ENCODE data around the gene JMJD1C. TPM values are rescaled to one million over a fixed set of nuclear protein-coding genes. Genes with fewer than 3 reads are reported as not detected.
"Not testable (repeated sequence)": the region's sequence is repeated elsewhere in the genome, so short reads cannot be mapped to it uniquely, and the experiment has no call there.

The JMJD1C gene
- total RNA-seq, 1 experiment from 2014 or later: 91.9 TPM

GRCh38 chr10:63384001-63384400 is 81.8 kb downstream of the JMJD1C start:
- H3K27ac Mint-ChIP-seq (ENCODE audit: low read depth, unreplicated experiment): no peak overlapping the region
- no peaks in the 10 kb centered on the region for H3K9me3 Mint-ChIP-seq (ENCODE audit: unreplicated experiment)
- H3K4me1 Mint-ChIP-seq (ENCODE audit: insufficient read depth, unreplicated experiment): peaks cover 29% of the 10 kb centered on the region
- peaks cover 17% of the 10 kb centered on the region for H3K36me3 Mint-ChIP-seq (ENCODE audit: insufficient read depth, unreplicated experiment)
- no peak for DNase-seq (ENCODE audit: unreplicated experiment)
- no peak for TF ChIP-seq CTCF (IDR thresholded peaks at IDR 0.05; ENCODE audit: unreplicated experiment)
- ChIA-PET POLR2A (interaction anchor here (0.6 kb wide), 1 partner anchor 70 kb away, joined by 4 read pairs; no protein-coding TSS in a partner anchor), CTCF (interaction anchor here (0.6 to 1.6 kb wide), 2 partner anchors 245 to 1583 kb away, joined by 3 to 4 read pairs; no protein-coding TSS in a partner anchor)
- no peaks in the 10 kb centered on the region for H3K27me3 Mint-ChIP-seq (ENCODE audit: insufficient read depth, unreplicated experiment)
- no peak overlapping the region for H3K4me3 Mint-ChIP-seq (ENCODE audit: unreplicated experiment)
- intact Hi-C loops (cut with micrococcal nuclease): no loop called here
- no TSS peak for BruUV-seq (replicated peaks)

- no peak for DNase-seq (ENCODE audit: unreplicated experiment)
- no peak overlapping the region for H3K4me3 Mint-ChIP-seq (ENCODE audit: unreplicated experiment)
- H3K36me3 Mint-ChIP-seq (ENCODE audit: insufficient read depth, unreplicated experiment): peaks cover 17% of the 10 kb centered on the region
- ChIA-PET CTCF (interaction anchor here (1.0 to 1.6 kb wide), 3 partner anchors 12 to 337 kb away, joined by 3 to 4 read pairs (median 3); no protein-coding TSS in a partner anchor), POLR2A (interaction anchor here (1.0 kb wide), 1 partner anchor 19 kb away, joined by 4 read pairs; no protein-coding TSS in a partner anchor)
- intact Hi-C loops (cut with micrococcal nuclease): no loop called here
- TF ChIP-seq CTCF (IDR thresholded peaks at IDR 0.05; ENCODE audit: unreplicated experiment): no peak
- no peaks in the 10 kb centered on the region for H3K9me3 Mint-ChIP-seq (ENCODE audit: unreplicated experiment)
- H3K27ac Mint-ChIP-seq (ENCODE audit: low read depth, unreplicated experiment): no peak overlapping the region
- H3K27me3 Mint-ChIP-seq (ENCODE audit: insufficient read depth, unreplicated experiment): no peaks in the 10 kb centered on the region
- H3K4me1 Mint-ChIP-seq (ENCODE audit: insufficient read depth, unreplicated experiment): peaks cover 20% of the 10 kb centered on the region
- BruUV-seq (replicated peaks): no TSS peak
Observed at GRCh38 chr10:63383141-63383540, 82.6 kb downstream of the JMJD1C start.

DNA sequence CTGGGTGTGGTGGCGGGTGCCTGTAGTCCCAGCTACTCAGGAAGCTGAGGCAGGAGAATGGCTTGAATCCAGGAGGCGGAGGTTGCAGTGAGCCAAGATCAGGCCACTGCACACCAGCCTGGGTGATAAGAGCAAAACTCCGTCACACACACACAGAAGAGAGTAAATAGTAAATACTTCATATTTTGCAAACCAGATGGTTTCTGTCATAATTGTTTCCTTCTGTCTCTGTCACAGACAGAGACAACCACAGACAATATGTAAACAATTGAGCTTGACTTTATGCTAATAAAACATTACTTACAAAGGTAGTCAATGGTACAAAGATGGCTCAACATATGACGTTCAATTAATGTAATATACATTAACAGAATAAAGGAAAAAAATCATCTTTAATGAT is 83.7 kb downstream of the JMJD1C start:
- intact Hi-C loops (cut with micrococcal nuclease): no loop called here
- CTCF ChIA-PET: interaction anchor here (1.0 to 1.6 kb wide), 3 partner anchors 13 to 338 kb away, joined by 3 to 4 read pairs (median 3); no protein-coding TSS in a partner anchor

GRCh38 chr10:63377305-63377661 is 88.5 kb downstream of the JMJD1C start:
- CTCF ChIA-PET: not testable (repeated sequence)

More for the DNA sequence above, 83.7 kb downstream of the JMJD1C start:
- Mint-ChIP-seq H3K36me3 (ENCODE audit: insufficient read depth, unreplicated experiment) (peaks cover 11% of the 10 kb centered on the region), H3K27ac (ENCODE audit: low read depth, unreplicated experiment) (no peak overlapping the region), H3K4me1 (ENCODE audit: insufficient read depth, unreplicated experiment) (peaks cover 20% of the 10 kb centered on the region), H3K27me3 (ENCODE audit: insufficient read depth, unreplicated experiment) (no peaks in the 10 kb centered on the region), H3K4me3 (ENCODE audit: unreplicated experiment) (no peak overlapping the region), H3K9me3 (ENCODE audit: unreplicated experiment) (no peaks in the 10 kb centered on the region)
- no TSS peak for BruUV-seq (replicated peaks)
- DNase-seq (ENCODE audit: unreplicated experiment): no peak
- POLR2A ChIA-PET: no interaction called here
- no peak for TF ChIP-seq CTCF (IDR thresholded peaks at IDR 0.05; ENCODE audit: unreplicated experiment)

More at GRCh38 chr10:63377305-63377661, 88.5 kb downstream of the JMJD1C start:
- BruUV-seq (replicated peaks); H3K36me3 Mint-ChIP-seq (ENCODE audit: insufficient read depth, unreplicated experiment); intact Hi-C loops (cut with micrococcal nuclease); H3K27me3 Mint-ChIP-seq (ENCODE audit: insufficient read depth, unreplicated experiment); DNase-seq (ENCODE audit: unreplicated experiment); H3K9me3 Mint-ChIP-seq (ENCODE audit: unreplicated experiment): not testable (repeated sequence)
- peak overlapping the region; percentile 38 for H3K4me3 Mint-ChIP-seq (ENCODE audit: unreplicated experiment)
- POLR2A ChIA-PET: interaction anchor here (1.5 to 1.8 kb wide), 2 partner anchors 11 to 108 kb away, joined by 4 to 5 read pairs; no protein-coding TSS in a partner anchor
- peaks cover 21% of the 10 kb centered on the region for H3K4me1 Mint-ChIP-seq (ENCODE audit: insufficient read depth, unreplicated experiment)
- H3K27ac Mint-ChIP-seq (ENCODE audit: low read depth, unreplicated experiment): peak overlapping the region; percentile 57

Data from MCF 10A (cell line).